SIG-M5 treated with dmso at 0.1 percent for 504 hours (cell line): ENCODE data around the gene IER5.
"Not testable (repeated sequence)": the region's sequence is repeated elsewhere in the genome, so short reads cannot be mapped to it uniquely, and the experiment has no call there.

ENCODE experiments used
- DNase-seq: peaks from one replicate; lab custom pipeline; 2025; ENCODE audit not compliant: unreplicated experiment; lab: John Stamatoyannopoulos, UW

Gene IER5

GRCh38 chr1:181088079-181089016, at the start of gene IER5:
Gene IER5, plus strand, starts transcription at chr1:181088700. Its CDS starts 203 bp downstream, at chr1:181088903.
- DNase-seq = peak; percentile 99

GRCh38 chr1:181040284-181040865, 48.1 kb upstream of the IER5 start:
- DNase-seq = no peak

- DNase-seq = peak; percentile 98
These were observed 45.2 kb upstream of the IER5 start for GRCh38 chr1:181043025-181043888.

- DNase-seq = peak; percentile 57
These were observed 44.0 kb upstream of the IER5 start for GRCh38 chr1:181044449-181044966.

- DNase-seq = not testable (repeated sequence)
These were observed 42.6 kb upstream of the IER5 start for GRCh38 chr1:181045946-181046345.

- DNase-seq = no peak
These were observed 39.1 kb upstream of the IER5 start for GRCh38 chr1:181049378-181049777.

- no peak for DNase-seq
These were observed 37.6 kb upstream of the IER5 start for GRCh38 chr1:181050922-181051321.

GRCh38 chr1:181056560-181056959, 31.9 kb upstream of the IER5 start:
- no peak for DNase-seq

GRCh38 chr1:181057079-181057478, 31.4 kb upstream of the IER5 start:
- no peak for DNase-seq

GRCh38 chr1:181059435-181059834, 29.1 kb upstream of the IER5 start:
- DNase-seq = no peak

- DNase-seq = no peak
These were observed 28.4 kb upstream of the IER5 start for GRCh38 chr1:181060066-181060465.

GRCh38 chr1:181060947-181061346, 27.6 kb upstream of the IER5 start:
- DNase-seq = not testable (repeated sequence)

GRCh38 chr1:181061487-181061886, 27.0 kb upstream of the IER5 start:
- DNase-seq = no peak

GRCh38 chr1:181061891-181062835, 26.3 kb upstream of the IER5 start:
- DNase-seq = peak; percentile 95

GRCh38 chr1:181062836-181063428, 25.6 kb upstream of the IER5 start:
- peak; percentile 81 for DNase-seq

- no peak for DNase-seq
These were observed 24.4 kb upstream of the IER5 start for GRCh38 chr1:181064011-181064623.

- no peak for DNase-seq
These were observed 23.8 kb upstream of the IER5 start for GRCh38 chr1:181064702-181065101.

GRCh38 chr1:181073638-181074037, 14.9 kb upstream of the IER5 start:
- no peak for DNase-seq

- DNase-seq = no peak
These were observed 12.6 kb upstream of the IER5 start for GRCh38 chr1:181075766-181076350.
